Activated naive CD8-positive, alpha-beta T cell (primary cell): Measurements from ENCODE around the gene CCNI2.
"Not testable (repeated sequence)": the region's sequence is repeated elsewhere in the genome, so short reads cannot be mapped to it uniquely, and the experiment has no call there.

ENCODE experiments used
- H3K27ac Mint-ChIP-seq: one replicate; pipeline ENCODE4 v1.8.0; 2021; ENCODE audit warnings: mixed read lengths
- H3K27me3 Mint-ChIP-seq: one replicate; pipeline ENCODE4 v1.8.0; 2021; ENCODE audit warnings: mixed read lengths
- H3K36me3 Mint-ChIP-seq: one replicate; pipeline ENCODE4 v1.8.0; 2021; ENCODE audit warnings: mixed read lengths
- H3K4me1 Mint-ChIP-seq: one replicate; pipeline ENCODE4 v1.8.0; 2021; ENCODE audit warnings: low read depth, mixed read lengths
- H3K4me3 Mint-ChIP-seq: one replicate; pipeline ENCODE4 v1.8.0; 2021; ENCODE audit warnings: mild to moderate bottlenecking, mixed read lengths
- H3K9me3 Mint-ChIP-seq: one replicate; pipeline ENCODE4 v1.8.0; 2021; ENCODE audit warnings: low read depth, mixed read lengths

Gene CCNI2

GRCh38 chr5:132802044-132802684 lies 54.9 kb downstream of the CCNI2 start:
- no peak overlapping the region for H3K4me3 Mint-ChIP-seq

GRCh38 chr5:132802685-132803066 lies 55.5 kb downstream of the CCNI2 start:
- not testable (repeated sequence) for H3K27ac Mint-ChIP-seq, H3K4me1 Mint-ChIP-seq, H3K4me3 Mint-ChIP-seq, H3K36me3 Mint-ChIP-seq, H3K9me3 Mint-ChIP-seq
- H3K27me3 Mint-ChIP-seq: peaks cover 34% of the 10 kb centered on the region

More at GRCh38 chr5:132802044-132802684, 54.9 kb downstream of the CCNI2 start:
- Mint-ChIP-seq H3K27ac (no peak overlapping the region), H3K36me3 (no peaks in the 10 kb centered on the region), H3K27me3 (peaks cover 29% of the 10 kb centered on the region), H3K4me1 (no peaks in the 10 kb centered on the region), H3K9me3 (no peaks in the 10 kb centered on the region)
